ENCODE results near the gene DHX36.

The DHX36 gene

DNA sequence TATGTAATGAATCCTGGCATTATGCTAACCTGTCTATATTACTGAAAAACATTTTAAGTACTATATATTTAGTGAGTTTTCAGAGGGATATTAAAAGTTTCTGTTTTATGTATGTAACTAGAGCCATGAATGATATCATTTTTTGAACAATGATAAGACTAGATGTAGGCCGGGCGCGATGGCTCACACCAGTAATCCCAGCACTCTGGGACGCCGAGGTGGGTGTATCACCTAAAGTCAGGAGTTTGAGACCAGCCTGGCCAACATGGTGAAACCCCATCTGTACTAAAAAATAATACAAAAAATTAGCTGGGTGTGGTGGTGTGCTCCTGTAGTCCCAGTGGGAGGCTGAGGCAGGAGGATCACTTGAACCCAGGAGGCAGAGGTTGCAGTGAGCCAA is 34.1 kb downstream of the DHX36 start:
- DNase-seq, result no peak

DNA sequence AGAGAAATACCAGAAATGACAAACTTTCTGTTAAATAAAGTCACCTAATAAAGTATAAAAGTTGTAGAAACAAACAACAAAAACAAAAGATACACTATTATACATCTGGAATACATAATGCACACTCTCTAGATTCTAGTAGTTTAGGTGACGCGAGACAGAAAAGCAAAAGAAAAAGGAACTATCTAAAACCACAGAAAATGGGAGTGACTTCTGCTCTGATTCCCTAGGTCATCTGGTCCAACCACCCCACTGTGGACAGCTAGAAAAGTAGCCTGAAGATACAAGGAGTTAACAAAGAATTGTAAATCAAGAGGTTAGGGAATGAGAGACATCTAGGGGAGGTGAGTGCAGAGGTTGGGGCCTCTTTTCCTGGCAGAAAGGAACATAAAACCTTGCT is 39.1 kb downstream of the DHX36 start:
- DNase-seq, result no peak

DNA sequence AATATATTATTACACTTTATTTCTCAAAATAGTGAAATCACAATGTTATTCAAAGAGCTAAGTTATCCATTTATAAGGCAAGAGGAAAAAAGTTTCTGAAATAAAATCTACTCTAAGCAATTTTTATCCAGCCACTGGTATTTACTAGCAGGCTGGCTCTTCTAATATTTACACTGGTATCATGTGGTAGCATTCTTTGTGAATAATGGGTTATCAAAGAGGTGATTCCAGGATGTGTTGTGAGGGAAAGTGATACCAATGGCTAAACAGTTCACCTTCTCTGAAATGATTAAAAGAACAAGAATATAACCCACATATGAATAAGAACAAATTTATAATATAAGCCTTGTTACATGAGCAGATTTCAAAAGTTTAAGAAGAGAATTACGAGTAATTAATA is 44.1 kb downstream of the DHX36 start:
- DNase-seq, result no peak

DNA sequence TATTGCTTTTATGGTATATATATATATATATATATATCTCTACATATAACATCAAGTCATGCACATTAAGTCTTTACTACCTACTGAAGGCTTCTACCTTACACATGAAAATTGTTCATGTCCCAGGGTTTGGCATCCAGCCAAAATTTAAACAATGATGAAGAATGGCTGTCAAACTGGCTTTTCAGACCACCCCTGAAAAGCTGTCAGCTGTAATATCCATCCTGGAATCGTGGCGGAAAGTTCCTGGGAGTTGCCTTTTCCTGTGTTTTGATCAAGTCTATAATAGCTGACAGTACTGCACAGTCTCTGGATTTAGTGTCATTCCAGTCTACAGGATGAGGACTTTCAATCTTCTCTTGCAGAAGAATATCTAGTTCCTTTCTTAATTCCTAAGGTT is 48.3 kb downstream of the DHX36 start:
- no peak for DNase-seq

DNA sequence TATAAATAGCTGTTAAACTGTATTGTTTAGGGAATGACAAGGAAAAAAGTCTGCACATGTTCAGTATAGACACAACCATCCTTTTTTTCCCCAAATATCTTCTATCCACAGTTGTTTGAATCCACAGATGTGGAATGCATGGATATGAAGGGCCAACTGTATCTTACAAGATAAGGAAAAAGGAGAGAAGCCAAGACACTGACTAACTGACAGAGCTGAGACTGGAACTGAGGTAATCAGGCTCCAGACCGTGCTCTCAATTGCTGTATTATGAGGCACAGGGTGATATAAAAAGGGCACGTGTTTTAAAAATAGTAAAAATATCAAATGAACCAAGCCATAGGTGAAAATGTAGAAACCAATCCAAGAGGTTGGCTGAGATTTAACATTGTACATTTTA is 49.0 kb downstream of the DHX36 start:
- no peak for DNase-seq

DNA sequence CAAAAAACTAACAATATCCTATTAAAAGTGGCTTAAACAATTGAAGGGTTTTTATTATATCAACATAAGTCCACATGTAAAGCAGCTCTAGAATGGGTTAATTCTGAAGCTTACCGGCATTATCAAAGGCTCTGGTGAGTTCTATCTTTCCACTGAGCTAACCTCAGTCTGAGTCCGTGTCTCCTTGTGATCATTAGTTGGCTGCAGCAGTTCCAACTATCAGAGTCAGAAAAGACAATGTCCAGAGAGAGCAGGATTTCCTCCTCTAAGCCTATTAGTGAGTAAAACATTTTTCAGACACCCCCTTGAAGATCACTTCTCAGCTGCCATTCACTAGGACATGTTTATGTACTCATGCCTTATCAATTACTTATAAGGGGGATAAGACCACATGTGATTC is 49.9 kb downstream of the DHX36 start:
- no peak for DNase-seq

DNA sequence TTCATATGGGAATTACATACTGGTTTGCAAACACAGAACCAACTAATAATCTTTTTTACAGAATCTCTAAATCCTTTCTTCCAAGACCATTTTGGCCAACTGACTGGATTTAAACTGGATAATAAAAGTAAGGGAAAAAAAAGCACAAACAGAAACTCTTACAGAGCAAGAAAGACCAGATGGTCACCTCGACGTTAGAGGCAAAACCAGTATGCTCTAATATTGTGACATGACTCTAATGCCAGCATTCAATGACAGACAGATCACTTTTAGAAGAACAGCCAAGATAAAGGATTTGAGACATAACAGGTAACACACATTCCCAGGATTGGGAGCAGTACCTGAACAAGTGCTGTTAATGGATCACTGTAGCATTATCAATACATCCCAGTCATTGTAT is 50.9 kb downstream of the DHX36 start:
- no peak for DNase-seq

DNA sequence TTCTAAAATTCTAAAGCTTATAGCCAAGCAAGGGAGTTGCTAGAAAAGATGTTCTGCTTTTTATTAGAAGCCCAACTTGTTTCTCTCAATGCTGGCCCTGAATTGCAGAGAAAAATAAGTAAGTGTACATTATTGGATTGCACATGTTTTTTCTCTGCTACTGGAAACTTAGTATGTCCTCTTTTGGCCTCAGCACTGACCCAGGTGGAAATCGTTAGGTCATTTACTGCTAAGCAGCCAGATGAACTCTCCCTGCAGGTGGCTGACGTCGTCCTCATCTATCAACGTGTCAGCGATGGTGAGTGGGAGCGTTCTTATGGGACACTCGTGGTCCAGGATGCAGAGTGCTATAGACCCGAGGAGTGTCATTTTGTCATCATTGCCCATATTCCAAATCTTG is 69.8 kb downstream of the DHX36 start:
- no peak for DNase-seq

DNA sequence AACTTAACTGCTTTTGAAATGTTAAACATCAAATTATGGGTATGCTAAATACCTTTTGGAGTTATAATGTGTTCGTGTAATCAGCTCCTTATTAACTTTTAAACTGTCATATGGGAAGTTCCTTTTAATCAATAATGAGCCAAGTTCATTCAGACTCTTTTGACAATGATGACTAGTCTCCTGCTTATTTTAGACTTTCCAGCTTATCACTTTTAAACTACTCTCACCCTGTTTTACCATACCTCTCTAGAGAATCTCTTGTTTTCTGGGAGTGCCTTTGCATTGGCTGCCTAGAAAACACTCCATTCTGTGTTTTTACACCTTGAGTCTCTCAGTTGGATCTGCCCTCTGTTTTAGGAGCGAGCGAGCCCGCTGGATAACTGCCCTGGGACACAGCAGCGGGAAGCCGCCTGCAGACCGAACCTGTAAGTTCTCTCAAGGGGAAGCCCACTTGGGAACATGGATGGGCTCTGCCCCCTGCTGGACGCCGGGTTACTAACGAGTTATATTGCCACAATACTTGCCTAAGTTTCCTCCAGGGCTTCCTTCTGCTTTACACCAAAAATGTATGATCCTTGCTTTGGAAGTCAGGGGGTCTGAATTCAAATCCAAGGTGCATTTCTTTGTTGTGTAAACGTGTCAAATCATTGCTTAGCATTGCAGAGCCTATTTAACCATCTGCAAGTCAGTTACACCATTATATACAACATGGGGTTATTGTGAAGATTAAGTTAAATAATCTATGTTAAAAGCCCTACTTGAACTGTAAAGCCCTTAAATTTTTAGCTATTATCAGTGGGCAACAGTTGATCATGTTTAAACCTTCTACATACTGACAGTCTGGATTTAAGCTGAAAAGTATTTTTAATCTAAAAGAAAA is 71.3 kb downstream of the DHX36 start:
- peak; percentile 83 for DNase-seq

DNA sequence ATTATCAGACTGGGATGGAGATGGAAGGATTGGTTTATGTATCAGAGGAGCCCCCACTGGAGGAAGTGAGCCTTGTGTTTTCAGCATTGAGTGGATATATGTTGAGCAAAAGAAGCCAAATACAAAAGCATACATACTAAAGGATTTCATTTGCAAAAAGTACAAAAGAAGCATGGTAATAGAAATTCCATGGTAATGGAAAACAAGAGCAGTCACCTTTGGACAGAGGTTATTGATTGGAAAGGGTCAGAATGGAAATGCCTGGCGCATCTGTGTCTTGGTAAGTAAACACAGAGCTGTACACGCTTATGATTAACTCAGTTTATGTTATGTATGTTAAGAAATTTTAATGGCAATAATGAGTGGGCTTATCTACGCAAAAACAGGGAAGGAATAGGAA is 72.7 kb downstream of the DHX36 start:
- DNase-seq, result no peak

DNA sequence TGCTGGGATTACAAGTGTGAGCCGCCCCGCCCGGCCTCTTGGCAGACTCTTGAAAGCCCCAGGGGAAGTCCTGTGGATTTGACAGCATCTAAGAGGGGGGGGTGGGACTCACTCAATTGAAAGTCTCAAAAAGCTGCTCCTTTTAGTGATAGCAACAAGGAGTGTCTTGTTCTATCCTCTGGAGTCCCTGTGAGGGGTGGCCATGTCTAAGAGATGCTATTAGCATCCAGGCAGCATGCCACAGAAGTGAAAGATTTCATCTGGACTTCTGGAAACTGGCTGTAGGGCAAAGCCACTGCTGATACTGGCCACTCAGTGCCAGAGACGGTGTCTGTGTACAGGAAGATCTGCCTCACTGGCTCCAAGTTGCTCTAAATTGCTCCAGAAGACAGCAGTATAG is 74.0 kb downstream of the DHX36 start:
- no peak for DNase-seq

DNA sequence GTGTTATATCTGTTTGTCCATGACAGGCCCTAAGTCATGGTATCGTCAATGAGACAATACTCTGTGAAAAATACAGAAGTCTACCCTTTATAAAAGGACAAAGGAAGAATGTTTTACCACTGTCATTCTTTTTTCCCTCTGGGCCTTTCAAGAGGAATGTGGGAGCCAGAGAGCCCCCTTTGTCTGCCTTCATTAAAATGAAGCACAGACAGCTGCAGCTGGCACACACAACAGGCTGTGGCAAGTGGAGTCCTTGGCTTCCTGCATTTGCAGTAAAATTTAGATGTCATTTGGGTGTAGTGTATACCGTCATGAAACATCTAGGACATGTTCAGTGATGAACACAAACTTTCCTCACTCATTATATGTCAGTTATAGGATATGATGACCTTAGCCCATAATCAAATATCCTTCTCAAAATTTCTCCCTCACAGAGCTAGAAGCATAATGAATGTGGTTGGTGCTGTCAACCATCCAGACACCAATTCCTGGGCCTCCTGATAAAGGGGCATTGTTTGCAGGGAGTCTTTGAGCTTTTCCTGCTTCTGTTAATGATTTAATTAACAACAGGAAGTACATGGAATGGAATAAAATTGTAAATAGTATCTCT is 76.4 kb downstream of the DHX36 start:
- no peak for DNase-seq

DNA sequence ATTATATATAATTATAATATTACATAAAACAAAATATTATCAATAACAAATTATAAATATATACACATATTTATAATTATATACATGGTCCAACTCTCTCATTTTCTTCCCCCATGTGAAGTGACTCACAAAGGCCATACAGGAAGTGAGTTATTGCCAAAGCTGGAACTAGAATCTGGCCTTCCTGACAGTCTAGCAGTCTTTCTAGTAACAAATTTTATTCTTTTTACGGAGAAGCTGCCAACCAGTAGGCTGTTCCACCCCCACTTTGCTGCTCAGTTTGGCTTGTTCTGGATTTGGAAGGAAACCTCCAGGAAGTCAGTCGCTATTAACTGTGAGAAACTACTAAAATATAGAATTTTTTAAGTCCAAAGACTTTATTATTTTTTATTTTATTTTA is 79.6 kb downstream of the DHX36 start:
- peak; percentile 32 for DNase-seq

DNA sequence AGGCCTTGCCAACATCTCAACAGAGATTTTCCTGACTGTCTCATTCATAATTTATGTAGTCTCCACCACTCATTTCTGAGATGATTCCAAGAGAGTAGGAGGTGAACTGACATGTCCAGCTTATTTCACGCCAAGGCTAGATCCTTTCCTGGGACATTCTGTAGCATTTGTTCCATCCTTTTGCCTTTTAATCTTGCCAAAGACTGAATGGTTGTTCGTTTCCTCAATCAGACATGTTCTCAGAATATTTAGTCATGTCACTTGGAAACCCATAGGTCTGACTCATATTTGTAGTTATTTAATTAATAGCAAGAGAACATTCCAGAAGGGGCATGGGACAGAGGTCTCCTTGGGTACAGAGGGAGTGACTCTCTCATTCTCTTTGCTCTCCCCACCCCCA is 80.9 kb downstream of the DHX36 start:
- DNase-seq, result peak; percentile 16

DNA sequence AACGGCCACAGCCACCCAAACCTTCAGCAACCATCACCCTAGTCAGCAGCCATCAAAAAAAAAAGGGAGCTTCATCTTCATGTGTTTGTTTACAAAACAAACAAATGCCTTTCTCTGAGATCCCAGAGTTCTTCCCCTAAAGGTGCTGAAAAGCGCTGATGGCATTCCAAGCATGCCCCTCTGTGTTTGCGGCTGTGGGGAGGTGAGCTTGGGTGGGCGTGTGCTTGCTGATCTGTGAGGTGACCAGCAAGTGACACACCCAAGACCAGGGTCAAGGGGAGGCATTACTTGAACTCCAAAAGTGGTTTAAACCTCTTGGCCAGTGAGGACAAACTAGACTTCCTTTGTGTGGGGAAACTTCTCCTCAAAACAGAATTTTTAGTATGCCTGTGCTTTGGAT is 81.5 kb downstream of the DHX36 start:
- DNase-seq, result no peak

DNA sequence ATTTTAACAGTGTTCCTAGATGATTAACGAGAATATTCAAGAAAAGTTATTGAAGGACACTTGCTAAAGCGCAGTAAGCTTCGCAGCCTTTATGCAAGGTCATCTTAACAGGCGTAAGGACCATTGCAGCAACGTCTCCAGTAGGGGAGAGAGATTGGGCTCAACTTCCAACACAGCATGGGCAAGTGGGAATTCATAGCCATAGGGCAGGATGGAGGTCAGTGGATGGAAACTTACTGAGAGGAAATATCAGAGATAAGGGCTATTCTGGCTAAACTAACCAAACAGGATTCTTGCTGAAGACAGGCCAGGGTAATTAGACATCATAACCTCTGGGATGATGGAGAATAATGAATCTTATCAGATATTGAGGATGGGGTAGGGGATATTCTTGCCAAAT is 82.8 kb downstream of the DHX36 start:
- no peak for DNase-seq

DNA sequence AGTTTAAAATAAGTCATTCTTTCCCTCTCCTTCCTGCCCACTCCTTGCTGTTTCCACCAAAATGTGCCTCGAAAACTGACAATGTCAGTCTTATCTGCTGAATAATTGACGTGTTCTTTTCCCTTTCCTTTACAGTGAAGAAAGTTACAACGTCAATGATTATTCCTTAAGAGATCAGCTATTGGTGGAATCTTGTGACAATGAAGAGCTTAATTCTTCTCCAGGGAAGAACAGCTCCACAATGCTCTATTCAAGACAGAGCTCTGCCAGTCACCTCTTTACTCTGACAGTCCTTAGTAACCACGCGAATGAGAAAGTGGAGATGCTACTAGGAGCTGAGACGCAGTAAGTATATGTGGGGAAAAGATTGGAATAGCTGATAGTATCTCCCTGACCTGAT is 84.1 kb downstream of the DHX36 start:
- DNase-seq, result no peak

DNA sequence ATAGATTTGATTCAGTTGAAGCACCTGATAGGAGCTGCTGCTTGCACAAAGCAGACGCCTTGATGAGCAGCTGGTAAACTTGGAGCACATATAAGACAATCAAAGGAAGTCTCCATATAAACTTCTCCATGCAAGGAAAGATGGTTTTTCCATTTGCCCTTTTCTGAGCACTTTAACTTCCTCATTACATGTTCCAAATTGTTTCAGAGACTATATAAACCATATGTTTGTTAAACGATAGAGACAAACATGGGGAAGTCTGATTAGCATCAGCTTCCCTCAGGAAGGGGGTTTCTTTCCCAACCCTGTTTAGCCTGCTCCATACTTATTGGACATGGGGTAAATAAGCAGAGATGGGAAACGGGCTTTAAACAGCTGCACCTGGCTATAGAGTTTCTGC is 88.0 kb downstream of the DHX36 start:
- DNase-seq, result no peak

DNA sequence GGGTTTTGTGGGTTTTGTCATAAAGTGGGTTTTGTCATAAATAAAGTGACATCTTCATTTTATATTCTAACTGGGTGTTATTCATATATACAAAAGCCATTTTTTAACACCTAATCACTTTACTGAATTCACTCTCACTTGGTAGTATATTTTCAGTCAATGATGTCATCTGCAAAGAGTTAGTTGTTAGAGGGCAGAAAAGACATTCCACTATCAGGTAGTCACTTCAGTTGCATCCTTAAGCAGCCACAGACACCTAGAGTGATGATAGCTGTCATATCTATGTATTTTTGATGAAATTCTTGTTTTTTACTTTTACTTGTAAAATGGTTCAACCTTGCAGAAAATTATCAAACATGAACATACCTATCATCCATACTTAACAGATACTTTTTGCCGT is 89.0 kb downstream of the DHX36 start:
- DNase-seq, result peak; percentile 45

DNA sequence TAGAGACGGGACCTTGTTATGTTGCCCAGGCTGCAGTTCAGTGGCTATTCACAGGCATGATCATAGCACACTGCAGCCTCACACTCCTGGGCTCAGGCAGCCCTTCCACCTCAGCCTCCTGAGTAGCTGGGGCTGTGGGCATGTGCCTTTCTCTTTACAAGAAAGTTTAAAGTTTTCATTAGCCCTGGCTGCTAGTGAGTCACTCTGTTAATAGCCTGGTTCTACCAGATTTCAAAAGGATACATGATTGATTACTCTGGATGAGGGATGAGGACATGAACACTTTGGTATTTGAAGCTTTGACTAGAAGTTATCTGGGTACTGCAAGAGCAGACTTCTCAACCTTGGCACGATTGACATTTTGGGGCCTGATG is 95.1 kb downstream of the DHX36 start:
- peak; percentile 28 for DNase-seq

DNA sequence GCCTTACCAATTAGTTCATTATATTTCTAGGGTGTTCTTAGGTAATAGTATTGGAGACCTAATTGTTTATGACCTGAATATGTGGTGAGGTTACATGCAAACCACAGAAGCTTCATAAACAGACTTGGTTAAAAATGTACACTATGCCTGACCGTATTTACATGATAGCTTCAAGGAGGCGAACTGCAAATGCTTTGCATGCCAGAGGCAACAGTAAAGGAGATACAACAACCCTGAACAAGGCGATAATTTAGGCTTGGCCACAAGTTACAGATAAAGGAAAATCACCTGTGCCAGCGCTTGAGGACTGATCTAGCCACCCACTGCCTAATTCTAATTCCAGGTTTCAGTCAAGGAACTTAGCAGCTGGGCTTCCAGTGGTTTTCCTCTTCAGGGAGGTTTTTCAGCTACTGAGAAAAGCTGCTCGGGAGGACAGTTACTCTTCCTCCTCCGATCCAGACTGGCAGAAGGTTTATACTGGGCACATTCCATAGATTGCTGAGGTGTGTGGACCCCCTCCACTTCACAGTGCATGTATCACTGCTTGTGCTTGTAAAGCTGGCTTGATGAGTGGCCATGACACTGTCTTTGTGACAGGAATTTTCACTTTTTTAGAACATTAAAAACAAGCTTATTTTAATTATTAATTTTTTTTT is 95.6 kb downstream of the DHX36 start:
- no peak for DNase-seq

DNA sequence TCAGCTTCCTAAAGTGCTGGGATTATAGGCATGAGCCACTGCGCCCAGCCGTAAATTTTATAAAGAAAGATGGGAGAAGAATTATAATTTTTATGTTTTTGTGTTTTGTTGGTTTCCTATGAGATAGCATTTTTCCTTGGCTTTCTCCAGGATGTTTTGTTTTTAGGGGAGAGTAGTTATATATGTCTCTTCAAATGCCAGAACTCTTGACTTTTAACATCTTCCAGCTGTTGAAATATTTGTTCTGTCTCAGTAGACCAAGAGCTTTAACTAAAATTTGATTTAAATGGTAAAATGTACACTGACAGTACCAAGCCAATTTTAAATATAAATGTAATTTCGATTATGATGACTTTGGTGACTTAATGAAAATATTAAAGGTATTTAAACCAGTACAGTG is 96.8 kb downstream of the DHX36 start:
- no peak for DNase-seq

DNA sequence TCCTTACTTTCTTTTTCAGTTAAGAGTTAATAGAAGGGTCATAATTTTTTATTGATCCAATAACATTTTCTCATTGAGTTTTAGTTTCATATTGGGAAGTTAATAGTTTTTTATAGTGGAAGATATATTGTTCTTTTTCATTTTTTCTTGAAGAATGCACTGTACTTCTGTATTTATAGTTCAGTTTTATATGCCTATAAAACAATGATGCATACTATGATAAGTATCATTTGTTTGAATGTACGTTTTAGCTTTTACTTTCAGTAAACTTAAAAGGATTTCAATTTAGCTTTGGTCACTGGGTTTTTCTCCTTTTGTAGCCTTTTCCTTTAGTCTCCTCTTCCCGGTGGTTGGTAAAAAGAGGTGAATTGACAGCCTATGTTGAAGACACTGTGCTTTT is 98.8 kb downstream of the DHX36 start:
- DNase-seq, result no peak

DNA sequence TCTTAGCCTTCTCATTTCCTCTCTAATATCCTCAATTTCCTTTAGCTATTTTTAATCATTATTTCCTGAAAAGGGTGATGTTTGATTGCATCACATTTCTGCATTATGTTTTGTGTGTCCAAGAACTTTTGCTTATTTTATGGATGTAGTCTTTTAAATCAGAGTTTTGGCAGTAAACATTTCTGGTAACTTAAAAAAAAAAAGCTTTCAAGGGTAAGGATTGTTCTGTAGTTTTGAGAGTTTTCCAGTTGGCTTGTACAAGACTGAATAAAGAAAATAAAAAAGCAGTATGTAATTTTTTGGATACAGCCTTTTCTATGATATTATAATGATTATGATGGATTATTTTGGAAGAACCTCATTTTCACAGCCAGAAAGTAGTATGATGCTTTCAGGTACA is 99.4 kb downstream of the DHX36 start:
- DNase-seq, result no peak

Measured in fibroblast of skin of abdomen (primary cell).